NT2/D1 (cell line): ENCODE results near the gene AGBL1.

ENCODE experiments used
- DNase-seq: peaks from one replicate; pipeline ENCODE4 v3.0.0-alpha.2; 2011; ENCODE audit warnings: low read depth, low spot score
- H3K27me3 ChIP-seq: 2 replicates; pipeline ENCODE4 v1.6.0; 2011; ENCODE audit warnings: mild to moderate bottlenecking; ENCODE audit not compliant: insufficient read length, insufficient read depth
- H3K36me3 ChIP-seq: 2 replicates; pipeline ENCODE4 v1.6.1; 2011; ENCODE audit warnings: mild to moderate bottlenecking, low read length, mixed read lengths; ENCODE audit not compliant: insufficient read depth, insufficient read length
- H3K4me1 ChIP-seq: 2 replicates; pipeline ENCODE4 v1.5.1; 2011; ENCODE audit not compliant: insufficient read depth, insufficient read length
- H3K4me3 ChIP-seq: 2 replicates; pipeline ENCODE4 v1.5.1; 2011; ENCODE audit warnings: low read depth; ENCODE audit not compliant: insufficient read length
- H3K9ac ChIP-seq: 2 replicates; pipeline ENCODE4 v1.6.0; 2011; ENCODE audit warnings: low read depth; ENCODE audit not compliant: insufficient read length
- H3K9me3 ChIP-seq: 2 replicates; pipeline ENCODE4 v1.5.1; 2011; ENCODE audit warnings: mild to moderate bottlenecking, low read length; ENCODE audit not compliant: insufficient read depth
- SUZ12 ChIP-seq: IDR thresholded peaks from 2 replicates; pipeline ENCODE4 v1.6.1; 2011; ENCODE audit not compliant: insufficient read length, insufficient read depth; ENCODE audit errors: extremely low read depth
- YY1 ChIP-seq: IDR thresholded peaks from 2 replicates; pipeline ENCODE4 v1.6.1; 2011; ENCODE audit not compliant: insufficient read length, insufficient read depth
- ZNF274 ChIP-seq: IDR thresholded peaks from 2 replicates; pipeline ENCODE4 v1.6.1; 2011; ENCODE audit warnings: mild to moderate bottlenecking, low read depth, low read length

Gene AGBL1

DNA sequence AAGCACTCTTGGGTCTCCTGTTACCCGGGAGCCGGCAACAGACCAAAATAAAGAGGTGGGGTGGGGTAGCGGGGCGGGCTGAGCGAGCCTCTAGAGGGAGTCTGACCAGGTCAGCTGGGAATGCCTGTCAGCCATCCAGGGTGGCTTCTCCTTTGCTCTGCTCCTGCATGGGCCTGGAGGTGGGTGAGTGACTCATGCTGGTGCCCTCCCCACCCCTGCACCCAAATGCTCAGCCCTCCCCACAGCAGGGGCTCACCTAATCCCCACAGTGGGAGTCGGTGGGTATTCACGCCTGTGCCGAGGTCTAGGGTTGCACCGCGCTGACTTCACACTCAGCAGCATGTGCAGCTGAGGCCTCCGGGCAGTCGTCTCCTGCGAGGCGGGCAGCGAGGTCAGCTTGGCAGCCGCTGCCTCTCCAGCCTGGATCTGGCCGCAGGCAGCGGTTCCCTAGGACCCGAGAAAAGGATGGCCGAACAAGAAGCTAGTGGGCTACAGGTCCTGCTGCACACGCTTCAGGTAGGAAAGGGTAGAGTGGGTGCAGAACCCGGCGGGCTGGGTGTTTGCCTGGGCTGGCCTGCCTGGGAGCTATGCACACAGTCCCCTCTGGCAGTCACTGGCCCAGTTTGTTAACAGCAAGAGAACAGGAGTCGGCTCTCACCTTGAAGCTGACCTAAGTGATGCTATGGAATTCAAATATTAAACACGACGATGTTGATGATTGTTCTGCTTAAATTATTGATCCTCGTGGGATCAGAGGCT, at the start of gene AGBL1:
Gene AGBL1, plus strand, starts transcription at position 364 of the 759 bp plus-strand sequence.
- Histone ChIP-seq H3K4me1 (peaks cover 8% of the 10 kb centered on the region), H3K27me3 (no peaks in the 10 kb centered on the region), H3K36me3 (no peaks in the 10 kb centered on the region), H3K9ac (no peak within 1 kb of the TSS), H3K9me3 (no peaks in the 10 kb centered on the region), H3K4me3 (no peak within 1 kb of the TSS)
- TF ChIP-seq SUZ12 (no peak), YY1 (no peak)
- DNase-seq, result no peak

DNA sequence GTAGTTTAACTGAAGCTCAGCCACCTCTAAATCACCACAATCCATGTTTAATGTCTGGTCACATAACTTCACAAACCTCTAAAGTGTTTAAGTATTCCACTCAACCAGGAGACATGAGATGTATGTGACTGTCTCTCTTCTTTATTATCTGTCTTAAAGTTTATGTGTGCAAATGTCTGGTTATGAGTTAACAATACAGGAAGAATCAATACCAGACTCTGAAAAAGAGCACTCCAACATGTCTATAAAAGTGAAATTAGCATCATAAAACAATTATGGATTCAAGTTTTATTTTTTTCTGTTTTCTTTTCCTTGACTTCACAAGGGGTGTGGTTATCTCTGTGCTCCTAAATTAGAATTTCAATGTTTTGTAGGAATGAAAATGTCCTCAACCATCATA, 44.8 kb upstream of the AGBL1 start:
- Histone ChIP-seq H3K36me3 (no peaks in the 10 kb centered on the region), H3K9ac (no peak overlapping the region), H3K4me3 (no peak overlapping the region), H3K27me3 (no peaks in the 10 kb centered on the region), H3K9me3 (no peaks in the 10 kb centered on the region), H3K4me1 (no peaks in the 10 kb centered on the region)
- DNase-seq, result no peak
- TF ChIP-seq ZNF274 (no peak), YY1 (no peak), SUZ12 (no peak)

DNA sequence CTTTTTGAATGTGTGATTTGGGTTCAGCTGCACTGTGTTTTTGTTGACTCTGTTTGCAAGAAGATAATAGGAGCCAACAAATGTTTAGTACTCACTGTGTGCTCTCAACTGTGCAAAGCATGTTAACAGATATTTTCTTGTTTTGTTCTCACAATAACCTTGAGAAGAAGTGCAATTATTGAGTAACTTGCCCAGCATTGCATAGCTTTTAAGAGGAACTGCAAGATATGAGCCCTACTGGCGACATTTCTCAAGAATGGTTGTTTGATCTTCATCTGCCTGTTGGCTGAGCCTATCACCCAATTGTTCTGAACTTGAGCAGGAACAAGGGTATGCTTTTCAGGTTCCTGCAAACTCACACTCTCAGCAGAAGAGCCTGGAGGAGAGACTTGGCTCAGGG, 43.4 kb upstream of the AGBL1 start:
- Histone ChIP-seq H3K4me1 (peaks cover 3% of the 10 kb centered on the region), H3K9me3 (no peaks in the 10 kb centered on the region), H3K9ac (no peak overlapping the region), H3K4me3 (no peak overlapping the region), H3K27me3 (no peaks in the 10 kb centered on the region), H3K36me3 (no peaks in the 10 kb centered on the region)
- DNase-seq, result no peak
- TF ChIP-seq SUZ12 (no peak), YY1 (no peak), ZNF274 (no peak)

DNA sequence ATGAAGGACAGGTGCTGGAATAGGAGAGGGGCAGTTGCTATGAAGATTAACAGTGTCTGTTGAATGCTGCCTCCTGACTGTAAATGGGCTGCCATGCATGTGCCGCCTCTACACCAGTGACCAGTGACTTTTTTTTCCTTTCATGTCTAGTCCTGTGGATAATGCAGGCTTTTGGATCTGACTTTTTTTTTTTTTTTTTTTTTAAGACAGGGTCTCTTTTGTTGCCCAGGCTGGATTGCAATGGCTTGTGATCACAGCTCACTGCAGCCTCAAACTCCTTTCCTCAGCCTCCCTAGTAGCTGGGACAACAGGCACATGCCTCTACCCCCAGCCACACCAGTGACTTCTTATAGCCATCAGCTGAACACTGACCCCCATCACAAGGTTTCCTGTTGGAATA, 41.2 kb upstream of the AGBL1 start:
- DNase-seq, result no peak
- H3K9me3 ChIP-seq, result no peaks in the 10 kb centered on the region
- H3K27me3 ChIP-seq, result no peaks in the 10 kb centered on the region
- TF ChIP-seq SUZ12, result no peak
- H3K4me1 ChIP-seq, result peaks cover 3% of the 10 kb centered on the region
- no peak overlapping the region for H3K9ac ChIP-seq
- H3K36me3 ChIP-seq, result no peaks in the 10 kb centered on the region
- H3K4me3 ChIP-seq, result no peak overlapping the region

DNA sequence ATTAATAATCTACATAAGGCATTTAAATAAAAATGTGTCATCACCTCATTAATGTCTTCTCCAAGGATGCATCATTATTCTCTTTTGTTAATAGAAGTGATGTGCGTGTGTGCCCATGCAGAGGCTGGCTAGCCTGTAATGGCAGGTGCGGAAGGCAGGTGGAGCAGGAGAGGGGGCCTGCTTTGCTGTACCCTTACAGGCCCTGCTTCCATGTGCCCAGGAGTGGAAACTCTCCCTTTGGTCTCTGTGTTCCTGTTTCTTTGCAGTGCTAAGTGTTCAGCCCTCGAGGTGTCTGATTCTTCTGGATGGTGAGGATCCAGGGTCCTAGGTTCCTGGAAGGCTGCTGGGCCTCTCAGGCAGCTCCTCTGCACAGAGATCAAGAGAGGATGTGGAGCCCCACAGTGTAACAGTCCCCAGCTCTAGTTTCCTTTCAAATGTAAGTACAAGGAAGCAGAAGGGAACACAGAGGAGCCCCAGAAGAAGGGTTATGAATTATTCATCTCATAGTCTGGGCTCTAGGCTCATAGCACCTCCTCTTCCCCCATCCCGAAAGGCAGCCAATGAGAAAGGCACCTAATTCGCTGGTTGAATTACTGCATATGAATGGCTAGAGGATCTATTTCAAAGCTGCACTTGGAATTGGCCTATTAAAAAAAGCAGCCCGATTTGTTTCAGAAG, 39.2 kb upstream of the AGBL1 start:
- Histone ChIP-seq H3K27me3 (no peaks in the 10 kb centered on the region), H3K4me3 (no peak overlapping the region), H3K9me3 (no peaks in the 10 kb centered on the region), H3K36me3 (no peaks in the 10 kb centered on the region), H3K4me1 (peaks cover 3% of the 10 kb centered on the region), H3K9ac (no peak overlapping the region)
- no peak for TF ChIP-seq SUZ12
- no peak for TF ChIP-seq YY1
- TF ChIP-seq ZNF274, result no peak
- peak; percentile 18 for DNase-seq

DNA sequence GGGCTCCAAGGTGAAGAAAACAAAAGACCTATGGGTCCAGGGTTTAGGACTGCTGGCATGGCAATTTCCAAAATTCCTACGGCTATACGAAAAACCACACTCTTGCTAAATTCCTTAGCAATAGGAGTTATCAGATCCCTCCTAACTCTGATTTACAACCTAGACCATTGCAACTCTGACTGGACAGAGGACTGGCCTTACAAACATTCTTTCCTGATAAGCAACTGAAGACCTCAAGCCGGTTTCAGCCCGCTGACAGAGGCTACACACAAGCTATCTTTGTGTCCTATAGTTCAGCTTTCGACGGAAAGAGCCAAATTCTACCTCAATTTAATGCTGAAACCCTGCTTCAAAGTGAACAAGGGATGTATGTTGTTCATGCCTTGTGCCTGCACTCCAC, 38.3 kb upstream of the AGBL1 start:
- Histone ChIP-seq H3K27me3 (no peaks in the 10 kb centered on the region), H3K4me1 (peaks cover 3% of the 10 kb centered on the region), H3K4me3 (no peak overlapping the region), H3K9me3 (no peaks in the 10 kb centered on the region), H3K9ac (no peak overlapping the region), H3K36me3 (no peaks in the 10 kb centered on the region)
- TF ChIP-seq YY1 (no peak), SUZ12 (no peak), ZNF274 (no peak)
- no peak for DNase-seq

DNA sequence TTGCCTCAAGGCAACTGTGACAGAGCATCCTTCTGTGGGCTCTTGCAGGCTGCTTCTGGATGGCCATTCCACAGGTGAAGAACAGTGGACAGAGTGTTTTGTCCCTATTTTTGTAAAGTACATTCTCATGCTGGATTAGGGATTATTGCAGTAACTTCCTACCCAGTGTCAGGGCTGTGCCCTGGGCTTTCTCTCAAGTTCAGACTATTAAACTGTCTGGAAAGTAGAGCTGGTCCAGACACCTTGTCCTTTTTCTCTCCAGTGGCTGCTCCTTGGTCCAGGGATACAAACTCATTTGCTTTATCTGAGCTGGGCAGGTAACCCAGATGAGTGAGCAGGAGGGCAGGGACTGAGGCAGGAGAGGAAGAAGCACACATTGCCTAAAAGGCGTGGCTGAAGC, 37.4 kb upstream of the AGBL1 start:
- DNase-seq, result no peak
- Histone ChIP-seq H3K36me3 (no peaks in the 10 kb centered on the region), H3K4me3 (no peak overlapping the region), H3K27me3 (no peaks in the 10 kb centered on the region), H3K9me3 (no peaks in the 10 kb centered on the region), H3K9ac (no peak overlapping the region), H3K4me1 (peaks cover 3% of the 10 kb centered on the region)
- TF ChIP-seq SUZ12 (no peak), ZNF274 (no peak), YY1 (no peak)
